Thoracic aorta (tissue), 2 donors: ENCODE data around the gene DZIP3. TPM values are rescaled to one million over a fixed set of nuclear protein-coding genes. Genes with fewer than 3 reads are reported as not detected.
"Not testable (repeated sequence)": the region's sequence is repeated elsewhere in the genome, so short reads cannot be mapped to it uniquely, and the experiment has no call there.

ENCODE experiments used
- ATAC-seq: fragments of 150-250 bp; one replicate; pipeline ENCODE4 v1.8.0; 2017; ENCODE audit warnings: low read depth; ENCODE audit not compliant: insufficient number of reproducible peaks, low FRiP score
- DNase-seq: peaks from one replicate; pipeline ENCODE4 v3.0.0-alpha.2; 2020; ENCODE audit warnings: low spot score
- H3K27ac ChIP-seq, 2 donors: fragments of 200-600 bp; sonication (generic); 1 replicate in 1 of 2; 2 replicates in 1 of 2; pipeline ENCODE4 v1.5.1; 2016; ENCODE audit warnings: mild to moderate bottlenecking in 2 of 2, moderate library complexity in 2 of 2
- H3K27me3 ChIP-seq: fragments of 200-600 bp; sonication (generic); replicated peaks from 2 replicates; pipeline ENCODE4 v1.6.0; 2016; ENCODE audit warnings: mild to moderate bottlenecking; ENCODE audit not compliant: insufficient read depth
- H3K36me3 ChIP-seq: fragments of 200-600 bp; sonication (generic); one replicate; pipeline ENCODE4 v1.5.1; 2016
- H3K4me1 ChIP-seq, 2 donors: fragments of 200-600 bp; sonication (generic); 1 replicate in 1 of 2; 2 replicates in 1 of 2; pipeline versions ENCODE4 v1.5.1 to v1.6.0; 2016; ENCODE audit warnings: low read depth in 2 of 2, mild to moderate bottlenecking in 1 of 2; ENCODE audit not compliant: control insufficient read depth in 1 of 2
- H3K4me3 ChIP-seq: fragments of 200-600 bp; sonication (generic); 2 replicates; pipeline ENCODE4 v1.5.1; 2016; ENCODE audit warnings: mild to moderate bottlenecking
- H3K9me3 ChIP-seq: fragments of 200-600 bp; sonication (generic); 2 replicates; pipeline ENCODE4 v1.5.1; 2016
- CTCF ChIP-seq: fragments of 200-600 bp; sonication (generic); IDR thresholded peaks from one replicate; pipeline ENCODE4 v1.5.1; 2019; ENCODE audit warnings: antibody characterized with exemption
- total RNA-seq, 2 donors: library from RNA; depleted of rRNA; stranded (reverse); fragments of >200 nt; gene quantifications; one replicate each; pipeline versions ENCODE4 v1.1.0 to v1.2.3, GENCODE V29; 2016

The DZIP3 gene
- total RNA-seq, 2 donors from 2014 or later, result 9.3 to 10.2 TPM

DNA sequence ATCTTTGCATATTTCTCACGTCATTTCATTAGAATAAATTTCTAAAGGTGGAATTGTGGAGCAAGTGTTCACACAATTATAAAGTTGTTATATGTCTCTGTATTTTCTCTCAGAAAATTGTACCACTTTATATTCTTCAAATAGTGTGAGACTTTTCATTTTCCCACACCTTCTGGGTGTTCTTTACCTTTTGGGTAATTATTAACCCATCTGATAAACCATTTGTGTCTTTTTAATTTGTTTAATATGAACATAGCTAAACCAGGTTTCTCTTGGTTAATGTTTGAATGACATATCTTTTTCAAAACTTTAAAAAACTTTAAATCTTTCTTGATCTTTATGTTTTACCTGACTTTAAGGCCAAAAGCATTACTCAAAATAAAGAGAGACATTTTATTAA lies 40.5 kb downstream of the DZIP3 start:
- Histone ChIP-seq H3K9me3 (no peaks in the 10 kb centered on the region), H3K36me3 (peaks cover 3% of the 10 kb centered on the region), H3K27me3 (no peaks in the 10 kb centered on the region), H3K4me3 (no peak overlapping the region), H3K4me1 (no peaks in the 10 kb centered on the region), H3K27ac (no peak overlapping the region)
- ATAC-seq (no peak), DNase-seq (no peak)
- TF ChIP-seq CTCF, result no peak

- DNase-seq, result no peak
- peaks cover 5% of the 10 kb centered on the region for H3K36me3 ChIP-seq
- no peak overlapping the region for H3K4me3 ChIP-seq
- ATAC-seq, result no peak
- no peaks in the 10 kb centered on the region for H3K4me1 ChIP-seq
- no peaks in the 10 kb centered on the region for H3K27me3 ChIP-seq
- no peak overlapping the region for H3K27ac ChIP-seq
- H3K9me3 ChIP-seq, result no peaks in the 10 kb centered on the region
- no peak for TF ChIP-seq CTCF
Observed at GRCh38 chr3:108642526-108642925, 53.0 kb downstream of the DZIP3 start.

DNA sequence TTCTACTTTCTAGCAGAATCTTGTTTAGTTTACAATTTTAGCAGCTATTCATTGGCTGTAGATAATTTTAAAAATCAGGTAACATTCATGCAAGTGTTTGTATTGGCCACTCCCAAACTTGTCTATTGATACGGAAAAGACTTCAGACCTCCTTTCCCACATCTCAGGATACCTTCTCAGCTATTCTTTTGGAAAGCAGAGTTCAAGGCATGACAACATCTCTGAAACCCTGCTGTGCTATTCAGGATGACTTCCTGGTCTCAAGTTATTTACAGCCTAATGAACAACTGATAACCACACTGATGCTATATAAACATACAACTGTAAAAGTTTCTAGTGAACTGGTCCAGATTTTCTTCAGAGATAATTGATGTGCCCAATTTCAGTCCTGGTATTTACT lies 55.8 kb downstream of the DZIP3 start:
- Histone ChIP-seq H3K9me3 (no peaks in the 10 kb centered on the region), H3K27ac (no peak overlapping the region), H3K4me3 (no peak overlapping the region), H3K27me3 (no peaks in the 10 kb centered on the region), H3K4me1 (no peaks in the 10 kb centered on the region), H3K36me3 (peaks cover 5% of the 10 kb centered on the region)
- ATAC-seq (no peak), DNase-seq (no peak)
- TF ChIP-seq CTCF, result no peak

GRCh38 chr3:108655664-108656063 lies 66.1 kb downstream of the DZIP3 start:
- not testable (repeated sequence) for H3K4me1 ChIP-seq, H3K27ac ChIP-seq, H3K27me3 ChIP-seq, H3K4me3 ChIP-seq, ATAC-seq, DNase-seq, H3K9me3 ChIP-seq
- H3K36me3 ChIP-seq, result peaks cover 11% of the 10 kb centered on the region

GRCh38 chr3:108661699-108662098 lies 72.2 kb downstream of the DZIP3 start:
- no peaks in the 10 kb centered on the region for H3K9me3 ChIP-seq
- no peaks in the 10 kb centered on the region for H3K36me3 ChIP-seq
- ATAC-seq (no peak), DNase-seq (no peak)
- no peak for TF ChIP-seq CTCF
- H3K27me3 ChIP-seq, result no peaks in the 10 kb centered on the region
- no peaks in the 10 kb centered on the region for H3K4me1 ChIP-seq
- peak overlapping the region; percentile 18 for H3K4me3 ChIP-seq
- H3K27ac ChIP-seq, result no peak overlapping the region

DNA sequence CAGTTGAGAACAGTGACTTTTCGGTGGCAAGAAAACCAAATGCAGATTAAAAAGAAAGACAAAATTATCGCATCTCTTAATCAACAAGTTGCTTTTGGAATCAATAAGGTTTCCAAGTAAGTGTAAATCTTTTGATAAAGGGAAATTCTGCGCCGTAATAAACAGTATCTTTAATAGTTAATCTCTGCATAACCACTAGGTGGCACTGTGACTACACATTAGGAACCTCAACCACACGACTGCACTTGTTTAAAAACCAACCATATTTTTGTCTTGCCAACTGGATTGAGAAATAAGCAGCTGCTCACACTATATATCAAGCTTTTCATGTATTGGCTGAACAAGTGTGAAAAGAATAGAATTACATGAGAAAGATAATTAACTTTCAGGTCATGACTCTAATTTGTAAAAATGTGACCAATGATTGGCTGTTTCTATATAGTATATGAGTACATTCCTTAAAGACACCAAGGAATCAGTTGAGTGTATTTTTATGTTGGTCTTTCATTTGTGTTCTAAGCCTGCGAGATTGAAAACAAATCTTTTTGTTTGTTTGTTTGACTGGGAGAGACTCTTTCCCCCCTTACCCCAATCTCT lies 72.7 kb downstream of the DZIP3 start:
- ATAC-seq (peak; percentile 89), DNase-seq (no peak)
- no peaks in the 10 kb centered on the region for H3K27me3 ChIP-seq
- H3K36me3 ChIP-seq, result no peaks in the 10 kb centered on the region
- peak; percentile 75 for TF ChIP-seq CTCF
- peak overlapping the region; percentile 18 for H3K4me3 ChIP-seq
- no peaks in the 10 kb centered on the region for H3K9me3 ChIP-seq
- H3K4me1 ChIP-seq, result no peaks in the 10 kb centered on the region
- no peak overlapping the region for H3K27ac ChIP-seq
